IPS DF 6.9 (cell line): ENCODE measurements around the gene SGCB.

Source experiments
- DNase-seq: peaks from one replicate; pipeline ENCODE4 v3.0.0-alpha.2; 2013; ENCODE audit warnings: low read depth, low spot score
- H3K27ac ChIP-seq: one replicate; pipeline ENCODE4 v1.5.1; 2013; ENCODE audit warnings: low read length, control low read depth
- H3K27me3 ChIP-seq: 2 replicates; pipeline ENCODE4 v1.6.1; 2013; ENCODE audit warnings: mild to moderate bottlenecking, low read length; ENCODE audit not compliant: control insufficient read depth, insufficient read depth
- H3K36me3 ChIP-seq: 2 replicates; pipeline ENCODE4 v1.6.1; 2013; ENCODE audit warnings: low read length; ENCODE audit not compliant: control insufficient read depth, insufficient read depth
- H3K4me1 ChIP-seq: 2 replicates; pipeline ENCODE4 v1.6.1; 2013; ENCODE audit warnings: low read length; ENCODE audit not compliant: control insufficient read depth, insufficient read depth
- H3K4me3 ChIP-seq: 2 replicates; pipeline ENCODE4 v1.5.1; 2013; ENCODE audit warnings: mild to moderate bottlenecking, low read length
- H3K9me3 ChIP-seq: 2 replicates; pipeline ENCODE4 v1.6.1; 2013; ENCODE audit warnings: low read length, inconsistent platforms; ENCODE audit not compliant: control insufficient read depth, insufficient read depth
- WGBS: extraction: QIAGEN DNeasy Blood & Tissue Kit; methylation state at CpG from one replicate; pipeline ENCODE4 v1.1.7; 2013; ENCODE audit warnings: mixed read lengths, missing lambda C conversion rate; ENCODE audit not compliant: insufficient read length, insufficient coverage; 5-methylcytosine and 5-hydroxymethylcytosine counted together

Gene SGCB

GRCh38 chr4:52004414-52004813, 33.7 kb downstream of the SGCB start:
- Histone ChIP-seq H3K36me3 (no peaks in the 10 kb centered on the region), H3K27me3 (no peaks in the 10 kb centered on the region), H3K4me3 (no peak overlapping the region), H3K4me1 (no peaks in the 10 kb centered on the region), H3K9me3 (no peaks in the 10 kb centered on the region), H3K27ac (no peak overlapping the region)
- DNase-seq = no peak

DNA sequence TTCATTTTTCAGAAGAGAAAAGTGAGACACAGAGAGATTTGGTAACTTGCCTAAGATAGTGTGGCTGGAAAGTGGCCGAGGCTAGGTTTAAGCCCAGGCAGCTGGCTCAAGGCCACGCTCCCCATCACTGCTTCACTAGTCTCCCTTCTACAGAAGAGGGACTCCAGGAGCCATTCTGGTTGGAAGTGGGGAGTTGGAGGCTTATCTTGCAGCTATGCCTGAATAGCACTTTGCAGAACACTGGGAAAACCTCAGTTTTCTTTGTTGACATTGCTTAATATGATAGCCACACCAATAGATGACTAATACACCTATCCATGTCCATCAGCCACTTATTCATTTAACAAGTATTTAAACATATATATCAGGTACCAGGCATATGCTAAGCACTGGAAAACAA, 36.5 kb downstream of the SGCB start:
- no CpG with 5 or more reads among the region's 2 CpGs for WGBS

GRCh38 chr4:51999250-51999649, 38.8 kb downstream of the SGCB start:
- Histone ChIP-seq H3K4me1 (peaks cover 1% of the 10 kb centered on the region; the same call in 1 of the 2 replicates), H3K27me3 (no peaks in the 10 kb centered on the region), H3K27ac (no peak overlapping the region), H3K4me3 (no peak overlapping the region), H3K9me3 (no peaks in the 10 kb centered on the region), H3K36me3 (no peaks in the 10 kb centered on the region)
- no peak for DNase-seq
- no CpG with 5 or more reads among the region's 5 CpGs for WGBS

More for the DNA sequence above, 36.5 kb downstream of the SGCB start:
- H3K27ac ChIP-seq = no peak overlapping the region
- H3K27me3 ChIP-seq = no peaks in the 10 kb centered on the region
- no peak overlapping the region for H3K4me3 ChIP-seq
- no peak for DNase-seq
- H3K4me1 ChIP-seq = peaks cover 1% of the 10 kb centered on the region; the same call in 1 of the 2 replicates
- no peaks in the 10 kb centered on the region for H3K36me3 ChIP-seq
- H3K9me3 ChIP-seq = no peaks in the 10 kb centered on the region

DNA sequence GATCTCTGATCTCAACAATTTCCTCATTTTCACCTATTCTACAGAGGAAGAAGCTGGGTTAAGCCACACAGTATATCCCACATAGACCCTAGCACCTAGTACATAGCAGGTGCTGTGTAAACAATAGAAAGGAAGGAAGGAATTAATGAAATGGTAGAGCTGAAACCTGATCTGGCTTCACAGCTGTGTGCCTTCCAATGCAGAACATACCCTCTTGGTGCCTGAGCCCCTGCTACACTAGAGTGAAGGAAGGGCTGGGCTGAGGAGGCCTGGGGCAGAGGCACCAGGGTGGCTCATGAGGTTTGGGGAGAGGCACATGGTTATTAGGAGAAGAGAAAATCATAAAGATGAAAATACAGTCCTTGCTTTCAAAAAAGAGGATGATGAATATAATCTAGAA, 39.3 kb downstream of the SGCB start:
- Histone ChIP-seq H3K9me3 (no peaks in the 10 kb centered on the region), H3K4me3 (no peak overlapping the region), H3K4me1 (peaks cover 1% of the 10 kb centered on the region; the same call in 1 of the 2 replicates), H3K27ac (no peak overlapping the region), H3K36me3 (no peaks in the 10 kb centered on the region), H3K27me3 (no peaks in the 10 kb centered on the region)
- no peak for DNase-seq

- no peak for DNase-seq
- peaks cover 1% of the 10 kb centered on the region; the same call in 1 of the 2 replicates for H3K4me1 ChIP-seq
- no peak overlapping the region for H3K27ac ChIP-seq
- H3K27me3 ChIP-seq = no peaks in the 10 kb centered on the region
- H3K9me3 ChIP-seq = no peaks in the 10 kb centered on the region
- H3K4me3 ChIP-seq = no peak overlapping the region
- H3K36me3 ChIP-seq = no peaks in the 10 kb centered on the region
Observed at GRCh38 chr4:51997647-51998046, 40.5 kb downstream of the SGCB start.

GRCh38 chr4:51995647-51996220, 42.4 kb downstream of the SGCB start:
- Histone ChIP-seq H3K27me3 (no peaks in the 10 kb centered on the region), H3K27ac (no peak overlapping the region), H3K4me1 (peaks cover 1% of the 10 kb centered on the region; the same call in 1 of the 2 replicates), H3K9me3 (no peaks in the 10 kb centered on the region), H3K36me3 (no peaks in the 10 kb centered on the region), H3K4me3 (no peak overlapping the region)
- no peak for DNase-seq
- WGBS = no CpG with 5 or more reads among the region's 20 CpGs
